Measurements from ENCODE around the gene CGB3.

GRCh38 chr19:49019242-49019932 is 4.7 kb downstream of the CGB3 start:
- no peak for TF ChIP-seq SPI1 (IDR thresholded peaks at IDR 0.05; ENCODE audit: borderline replicate concordance, low read depth)
- TF ChIP-seq CTCF (IDR thresholded peaks at IDR 0.05; ENCODE audit: insufficient read depth, low read length), result no peak
- TF ChIP-seq GABPA (IDR thresholded peaks at IDR 0.05; ENCODE audit: low read depth), result no peak
- TF ChIP-seq POLR2AphosphoS5 (IDR thresholded peaks at IDR 0.05; ENCODE audit: low read depth), result no peak
- TF ChIP-seq REST (IDR thresholded peaks at IDR 0.05; ENCODE audit: insufficient replicate concordance, low read depth), result no peak
